ENCODE results near the gene PAK4. TPM values are rescaled to one million over a fixed set of nuclear protein-coding genes. Genes with fewer than 3 reads are reported as not detected.

PAK4 gene
- polyA plus RNA-seq, 1 donor (not counting 4 experiments of a cell fraction or from before 2014, with no cell fraction given), result 11.2 TPM

DNA sequence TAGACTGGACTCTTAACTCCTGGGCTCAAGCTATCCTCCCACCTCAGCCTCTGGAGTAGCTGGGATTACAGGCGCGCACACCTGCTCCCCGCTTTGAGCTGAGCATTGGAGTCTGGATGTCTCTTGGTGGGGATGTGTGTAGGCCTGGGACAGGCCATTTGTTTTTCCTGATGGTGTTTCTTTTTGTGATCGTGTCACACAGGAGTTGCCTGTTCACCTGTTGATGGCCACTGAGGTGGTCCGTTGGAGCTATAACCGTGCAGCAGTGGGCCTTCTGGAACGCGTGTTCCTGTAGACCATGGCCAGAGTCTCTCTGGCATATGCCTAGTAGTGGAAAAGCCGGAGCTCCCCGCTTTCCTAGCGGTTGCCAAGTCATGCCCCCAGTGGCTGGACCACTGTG lies 3.5 kb downstream of the PAK4 start:
- Histone ChIP-seq H3K9me3 (ENCODE audit: control insufficient read depth, low read depth, low read length) (no peaks in the 10 kb centered on the region), H3K27ac (ENCODE audit: control insufficient read depth, insufficient read depth, low read length) (no peak overlapping the region), H3K9ac (ENCODE audit: control insufficient read depth, extremely low read depth, insufficient read depth, low read length) (no peak overlapping the region), H3K79me2 (ENCODE audit: control insufficient read depth, insufficient read depth, low read length) (peaks cover 83% of the 10 kb centered on the region), H2AFZ (ENCODE audit: control insufficient read depth, low read length) (no peak overlapping the region), H3K36me3 (ENCODE audit: control insufficient read depth in 2 of 2, extremely low read depth in 1 of 2, insufficient read depth in 2 of 2, low read length in 2 of 2) (no peaks in the 10 kb centered on the region), H3K27me3 (ENCODE audit: control insufficient read depth, extremely low read depth, insufficient read depth, low read length) (no peaks in the 10 kb centered on the region), H4K20me1 (ENCODE audit: control insufficient read depth, extremely low read depth, insufficient read depth, low read length) (peaks cover 6% of the 10 kb centered on the region), H3K4me3 (ENCODE audit: control insufficient read depth in 2 of 3, extremely low read depth in 1 of 3, insufficient read depth in 2 of 3, low read depth in 1 of 3, low read length in 3 of 3) (no peak overlapping the region), H3K4me2 (ENCODE audit: control insufficient read depth, extremely low read depth, insufficient read depth, low read depth, low read length) (no peak overlapping the region), H3K9me1 (ENCODE audit: control insufficient read depth, extremely low read depth, insufficient read depth, low read length) (peaks cover 1% of the 10 kb centered on the region), H3K4me1 (ENCODE audit: control insufficient read depth, extremely low read depth, insufficient read depth, low read length) (peaks cover 17% of the 10 kb centered on the region)
- FAIRE-seq, result no peak
- dilution Hi-C loops (cut with MboI; ENCODE audit: extremely low pct_ligation_motif_present, low sequenced_read_pairs), result no loop called here
- DNase-seq (ENCODE audit: low read depth, low spot score), result no peak
- TF ChIP-seq, protein P1, sequence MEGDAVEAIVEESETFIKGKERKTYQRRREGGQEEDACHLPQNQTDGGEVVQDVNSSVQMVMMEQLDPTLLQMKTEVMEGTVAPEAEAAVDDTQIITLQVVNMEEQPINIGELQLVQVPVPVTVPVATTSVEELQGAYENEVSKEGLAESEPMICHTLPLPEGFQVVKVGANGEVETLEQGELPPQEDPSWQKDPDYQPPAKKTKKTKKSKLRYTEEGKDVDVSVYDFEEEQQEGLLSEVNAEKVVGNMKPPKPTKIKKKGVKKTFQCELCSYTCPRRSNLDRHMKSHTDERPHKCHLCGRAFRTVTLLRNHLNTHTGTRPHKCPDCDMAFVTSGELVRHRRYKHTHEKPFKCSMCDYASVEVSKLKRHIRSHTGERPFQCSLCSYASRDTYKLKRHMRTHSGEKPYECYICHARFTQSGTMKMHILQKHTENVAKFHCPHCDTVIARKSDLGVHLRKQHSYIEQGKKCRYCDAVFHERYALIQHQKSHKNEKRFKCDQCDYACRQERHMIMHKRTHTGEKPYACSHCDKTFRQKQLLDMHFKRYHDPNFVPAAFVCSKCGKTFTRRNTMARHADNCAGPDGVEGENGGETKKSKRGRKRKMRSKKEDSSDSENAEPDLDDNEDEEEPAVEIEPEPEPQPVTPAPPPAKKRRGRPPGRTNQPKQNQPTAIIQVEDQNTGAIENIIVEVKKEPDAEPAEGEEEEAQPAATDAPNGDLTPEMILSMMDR (optimal IDR thresholded peaks at IDR 0.05 in 1 of 3, IDR thresholded peaks at IDR 0.05 in 1 of 3, conservative IDR thresholded peaks at IDR 0.05 in 1 of 3; ENCODE audit: extremely low read depth in 1 of 3, insufficient read depth in 2 of 3, low read length in 3 of 3), result no peak
- no peak for TF ChIP-seq EZH2 (IDR thresholded peaks at IDR 0.05; ENCODE audit: low read length)

DNA sequence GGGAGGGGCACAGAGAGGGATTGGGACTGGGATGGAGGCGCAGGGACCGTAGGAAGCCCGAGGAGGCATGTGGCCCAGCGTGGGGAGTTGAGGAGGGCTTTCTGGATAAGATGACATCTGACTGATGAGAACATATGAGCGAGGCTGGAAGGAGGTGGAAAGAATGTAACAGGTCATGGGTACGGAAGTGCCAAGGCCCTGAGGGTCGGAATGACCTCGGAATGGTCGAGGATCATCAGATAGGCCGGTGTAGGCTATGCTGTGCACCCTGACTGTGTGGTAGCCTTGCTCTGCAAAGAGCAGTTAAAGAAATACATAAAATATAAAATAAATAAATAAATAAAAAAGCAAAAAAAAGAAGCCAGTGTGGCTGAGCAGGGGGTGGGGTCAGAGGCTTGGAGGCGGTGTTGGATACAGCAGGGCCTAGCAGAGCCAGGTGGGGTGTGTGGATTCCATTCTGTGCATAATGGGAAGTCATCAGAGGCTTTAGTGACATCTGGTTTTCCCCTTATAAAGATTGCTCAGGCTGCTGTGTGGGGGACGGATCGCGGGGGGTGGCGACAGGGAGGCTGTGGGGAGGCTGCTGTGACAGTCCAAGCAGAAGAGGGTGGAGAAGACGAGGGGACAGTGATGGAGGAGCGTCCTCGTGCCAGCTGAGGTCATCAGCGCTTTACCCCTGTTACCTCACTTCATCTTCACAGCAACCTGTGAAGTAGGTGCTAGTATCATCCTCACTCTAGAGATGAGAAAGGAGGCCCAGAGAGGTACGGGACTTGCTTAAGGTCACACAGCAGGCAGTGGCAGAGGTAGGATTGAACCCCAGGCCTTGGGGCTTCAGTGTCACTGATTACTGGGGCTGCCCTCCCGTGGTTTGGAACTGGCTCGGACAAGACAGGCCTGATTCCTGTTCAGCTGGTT lies 5.0 kb downstream of the PAK4 start:
- peaks cover 17% of the 10 kb centered on the region for H3K4me1 ChIP-seq (ENCODE audit: control insufficient read depth, extremely low read depth, insufficient read depth, low read length)
- dilution Hi-C loops (cut with MboI; ENCODE audit: extremely low pct_ligation_motif_present, low sequenced_read_pairs), result no loop called here
- FAIRE-seq, result no peak
- no peak overlapping the region for H2AFZ ChIP-seq (ENCODE audit: control insufficient read depth, low read length)
- peaks cover 95% of the 10 kb centered on the region for H3K79me2 ChIP-seq (ENCODE audit: control insufficient read depth, insufficient read depth, low read length)
- no peaks in the 10 kb centered on the region for H3K9me3 ChIP-seq (ENCODE audit: control insufficient read depth, low read depth, low read length)
- TF ChIP-seq, protein P1 (optimal IDR thresholded peaks at IDR 0.05 in 1 of 3, IDR thresholded peaks at IDR 0.05 in 1 of 3, conservative IDR thresholded peaks at IDR 0.05 in 1 of 3; ENCODE audit: extremely low read depth in 1 of 3, insufficient read depth in 2 of 3, low read length in 3 of 3), result no peak
- TF ChIP-seq EZH2 (IDR thresholded peaks at IDR 0.05; ENCODE audit: low read length), result no peak
- no peak overlapping the region for H3K27ac ChIP-seq (ENCODE audit: control insufficient read depth, insufficient read depth, low read length)
- H3K36me3 ChIP-seq (ENCODE audit: control insufficient read depth in 2 of 2, extremely low read depth in 1 of 2, insufficient read depth in 2 of 2, low read length in 2 of 2), result no peaks in the 10 kb centered on the region
- H3K27me3 ChIP-seq (ENCODE audit: control insufficient read depth, extremely low read depth, insufficient read depth, low read length), result no peaks in the 10 kb centered on the region
- H3K9me1 ChIP-seq (ENCODE audit: control insufficient read depth, extremely low read depth, insufficient read depth, low read length), result peaks cover 2% of the 10 kb centered on the region
- no peak for DNase-seq (ENCODE audit: low read depth, low spot score)
- no peak overlapping the region for H3K4me2 ChIP-seq (ENCODE audit: control insufficient read depth, extremely low read depth, insufficient read depth, low read depth, low read length)
- peaks cover 8% of the 10 kb centered on the region for H4K20me1 ChIP-seq (ENCODE audit: control insufficient read depth, extremely low read depth, insufficient read depth, low read length)
- no peak overlapping the region for H3K4me3 ChIP-seq (ENCODE audit: control insufficient read depth in 2 of 3, extremely low read depth in 1 of 3, insufficient read depth in 2 of 3, low read depth in 1 of 3, low read length in 3 of 3)
- no peak overlapping the region for H3K9ac ChIP-seq (ENCODE audit: control insufficient read depth, extremely low read depth, insufficient read depth, low read length)
